Endothelial cell of umbilical vein (primary cell): Measurements from ENCODE around the gene TPD52L2. TPM values are rescaled to one million over a fixed set of nuclear protein-coding genes. Genes with fewer than 3 reads are reported as not detected.

Experiments
- BruUV-seq: library from RNA; stranded (reverse); fragments of 400-500 nt; replicated peaks from 2 replicates; lab custom pipeline; 2021; lab: Mats Ljungman, UMichigan
- CTCF ChIA-PET: fragments of 300-600, 350-600 bp; sonication (Branson Sonifier 250); formaldehyde crosslinking; loops from one replicate; lab custom pipeline; 2021; ENCODE audit warnings: antibody characterized with exemption, inconsistent platforms; lab: Charles Lee
- POLR2A ChIA-PET: fragments of 300-600, 350-600 bp; sonication (Branson Sonifier 250); formaldehyde crosslinking; loops from one replicate; lab custom pipeline; 2021; ENCODE audit warnings: antibody characterized with exemption, inconsistent platforms; lab: Charles Lee
- DNase-seq: peaks from one replicate; pipeline ENCODE4 v3.0.0-alpha.2; 2011; ENCODE audit warnings: low read depth, low spot score
- FAIRE-seq: peaks from 2 replicates; lab custom pipeline; 2011; peaks lifted over from hg19 to GRCh38; lab: Jason Lieb, UNC
- H2AFZ ChIP-seq: 2 replicates; pipeline ENCODE4 v1.6.0; 2012; ENCODE audit warnings: low read depth, low read length, control low read depth, inconsistent platforms
- H3K27ac ChIP-seq: 2 replicates; pipeline ENCODE4 v1.5.1; 2011; ENCODE audit warnings: low read depth, mild to moderate bottlenecking, control low read depth, low read length, moderate library complexity; ENCODE audit not compliant: insufficient read depth
- H3K27me3 ChIP-seq, 2 experiments: 2 replicates each; pipeline versions ENCODE4 v1.6.0 to v1.6.1; 2011; ENCODE audit warnings: low read length in 2 of 2, mixed read lengths in 1 of 2; ENCODE audit not compliant: control insufficient read depth in 2 of 2, insufficient read depth in 2 of 2
- H3K36me3 ChIP-seq, 2 experiments: 2 replicates in 1 of 2; 3 replicates in 1 of 2; pipeline ENCODE4 v1.5.1; 2011; ENCODE audit warnings: low read length in 2 of 2, mild to moderate bottlenecking in 1 of 2, moderate library complexity in 1 of 2; ENCODE audit not compliant: control insufficient read depth in 2 of 2, insufficient read depth in 2 of 2; ENCODE audit errors: extremely low read depth in 1 of 2
- H3K4me1 ChIP-seq: 3 replicates; pipeline ENCODE4 v1.5.1; 2011; ENCODE audit warnings: mild to moderate bottlenecking, low read length; ENCODE audit not compliant: control insufficient read depth, insufficient read depth; ENCODE audit errors: extremely low read depth
- H3K4me2 ChIP-seq: 2 replicates; pipeline ENCODE4 v1.6.1; 2011; ENCODE audit warnings: low read length, control low read depth, mixed read lengths; ENCODE audit not compliant: insufficient read depth
- H3K4me3 ChIP-seq, 3 experiments: fragments of 200-600 bp in 1 of 3; sonication (generic), shearing (Covaris generic) in 1 of 3; replicated peaks in 1 of 3; 2 replicates each; pipeline ENCODE4 v1.5.1; 2011 to 2016; ENCODE audit warnings: control low read depth in 3 of 3, low read length in 3 of 3, mild to moderate bottlenecking in 2 of 3, inconsistent platforms in 1 of 3, low read depth in 1 of 3, moderate library complexity in 1 of 3; ENCODE audit not compliant: insufficient read depth in 1 of 3
- H3K79me2 ChIP-seq: 2 replicates; pipeline ENCODE4 v1.6.0; 2012; ENCODE audit warnings: low read length, inconsistent platforms; ENCODE audit not compliant: control insufficient read depth, insufficient read depth
- H3K9ac ChIP-seq: replicated peaks from 2 replicates; pipeline ENCODE3; 2011; ENCODE audit warnings: low read length, control low read depth; ENCODE audit not compliant: insufficient read depth; ENCODE audit errors: extremely low read depth
- H3K9me1 ChIP-seq: replicated peaks from 3 replicates; pipeline ENCODE4 v1.6.0; 2011; ENCODE audit warnings: mild to moderate bottlenecking, low read length; ENCODE audit not compliant: control insufficient read depth, insufficient read depth; ENCODE audit errors: extremely low read depth
- H3K9me3 ChIP-seq: replicated peaks from 2 replicates; pipeline ENCODE4 v1.5.1; 2012; ENCODE audit warnings: low read length, inconsistent platforms; ENCODE audit not compliant: control insufficient read depth, insufficient read depth
- H4K20me1 ChIP-seq: replicated peaks from 2 replicates; pipeline ENCODE3; 2011; ENCODE audit warnings: mild to moderate bottlenecking, low read length; ENCODE audit not compliant: control insufficient read depth, insufficient read depth; ENCODE audit errors: extremely low read depth
- CTCF ChIP-seq, 2 donors: IDR thresholded peaks; 1 replicate in 1 of 2; 2 replicates in 1 of 2; pipeline ENCODE4 v1.5.1; 2011; ENCODE audit warnings: low read length in 2 of 2, mild to moderate bottlenecking in 2 of 2, moderate library complexity in 2 of 2, control low read depth in 1 of 2, inconsistent platforms in 1 of 2, low read depth in 1 of 2; ENCODE audit not compliant: insufficient read depth in 1 of 2; ENCODE audit errors: extremely low read depth in 1 of 2
- EZH2 ChIP-seq: IDR thresholded peaks from 2 replicates; pipeline ENCODE4 v1.6.1; 2012; ENCODE audit warnings: borderline replicate concordance, low read depth, mild to moderate bottlenecking, moderate library complexity, low read length, inconsistent platforms; ENCODE audit not compliant: severe bottlenecking
- FOS ChIP-seq: IDR thresholded peaks from 2 replicates; pipeline ENCODE4 v1.6.1; 2011; ENCODE audit warnings: mild to moderate bottlenecking, low read length, moderate library complexity, borderline replicate concordance; ENCODE audit not compliant: insufficient read depth
- GATA2 ChIP-seq: IDR thresholded peaks from 2 replicates; pipeline ENCODE4 v1.7.0; 2011; ENCODE audit warnings: low read depth, mild to moderate bottlenecking, moderate library complexity, mixed read lengths, low read length; ENCODE audit not compliant: insufficient read length, insufficient read depth
- JUN ChIP-seq: IDR thresholded peaks from 2 replicates; pipeline ENCODE4 v1.6.1; 2011; ENCODE audit warnings: borderline replicate concordance, low read depth; ENCODE audit not compliant: insufficient read length, insufficient read depth
- MAX ChIP-seq: IDR thresholded peaks from 2 replicates; pipeline ENCODE4 v1.6.1; 2011; ENCODE audit not compliant: insufficient read depth, insufficient read length
- MYC ChIP-seq: IDR thresholded peaks from one replicate; pipeline ENCODE4 v1.6.1; 2011; ENCODE audit warnings: mild to moderate bottlenecking, low read depth, low read length
- POLR2A ChIP-seq: IDR thresholded peaks from 2 replicates; pipeline ENCODE4 v1.6.1; 2012; ENCODE audit warnings: low read depth, mild to moderate bottlenecking, control low read depth, low read length
- POLR2AphosphoS5 ChIP-seq: IDR thresholded peaks from 2 replicates; pipeline ENCODE4 v1.6.1; 2012; ENCODE audit warnings: low read depth, mild to moderate bottlenecking, control low read depth, low read length, moderate library complexity; ENCODE audit not compliant: insufficient read depth
- dilution Hi-C: fragments of 300-500 bp; cut with MboI; formaldehyde crosslinking; loops from one replicate; pipeline ENCODE4 v1.15.0; 2019; ENCODE audit warnings: low sequenced_read_pairs; ENCODE audit not compliant: extremely low pct_ligation_motif_present
- intact Hi-C: fragments of 100-400 bp; cut with micrococcal nuclease; formaldehyde crosslinking; loops from one replicate; pipeline ENCODE4 v1.10.0; 2022
- polyA plus RNA-seq, 4 experiments: library from polyadenylated mRNA; depleted of rRNA in 3 of 4; stranded (reverse) in 3 of 4; unstranded in 1 of 4; fragments of >200 nt; gene quantifications; 2 replicates each; pipeline versions ENCODE4 v1.2.1 to v1.2.3, GENCODE V29; 2011 to 2012; ENCODE audit warnings: missing spikeins in 1 of 4
- total RNA-seq: library from RNA; stranded (reverse); gene quantifications from 2 replicates; pipeline ENCODE4 v1.2.3, GENCODE V29; 2021

TPD52L2 gene
- total and polyA plus RNA-seq, 2 donors (not counting 3 experiments of a cell fraction or from before 2014, with no cell fraction given), result 123 to 142 TPM

- H4K20me1 ChIP-seq, result no peaks in the 10 kb centered on the region
- H3K4me3 ChIP-seq, result no peak overlapping the region
- H3K4me1 ChIP-seq, result peaks cover 5% of the 10 kb centered on the region
- TF ChIP-seq FOS (no peak), MYC (no peak), GATA2 (no peak), JUN (no peak), EZH2 (no peak), POLR2AphosphoS5 (no peak), MAX (no peak), CTCF (IDR thresholded peaks at IDR 0.05; ENCODE audit: extremely low read depth in 1 of 2, insufficient read depth in 1 of 2, low read depth in 1 of 2, low read length in 2 of 2) (no peak), POLR2A (no peak)
- POLR2A ChIA-PET, result no interaction called here
- no peak overlapping the region for H3K9ac ChIP-seq
- FAIRE-seq, result no peak
- no peaks in the 10 kb centered on the region for H3K36me3 ChIP-seq
- no peaks in the 10 kb centered on the region for H3K9me1 ChIP-seq
- H2AFZ ChIP-seq, result no peak overlapping the region
- intact Hi-C loops (loop anchor here (5.0 kb wide), 1 partner anchor 37 kb away; the partner anchor contains the start of gene ABHD16B), dilution Hi-C loops (no loop called here)
- H3K4me2 ChIP-seq, result no peak overlapping the region
- H3K9me3 ChIP-seq, result no peaks in the 10 kb centered on the region
- no peak overlapping the region for H3K27ac ChIP-seq
- CTCF ChIA-PET, result no interaction called here
- peaks cover 18 to 22% of the 10 kb centered on the region in 2 experiments for H3K27me3 ChIP-seq
- no TSS peak for BruUV-seq
- H3K79me2 ChIP-seq, result no peaks in the 10 kb centered on the region
- no peak for DNase-seq
These were observed 39.5 kb upstream of the TPD52L2 start for GRCh38 chr20:63825331-63826118.
